Ascending aorta (tissue), 2 donors: ENCODE data around the gene ATF7. TPM values are rescaled to one million over a fixed set of nuclear protein-coding genes. Genes with fewer than 3 reads are reported as not detected.
"Not testable (repeated sequence)": the region's sequence is repeated elsewhere in the genome, so short reads cannot be mapped to it uniquely, and the experiment has no call there.

Experiments used
- DNase-seq, 2 donors: peaks; one replicate each; pipeline ENCODE4 v3.0.0-alpha.2; 2019; ENCODE audit warnings: low spot score in 2 of 2
- H3K27ac ChIP-seq, 2 donors: fragments of 200-600 bp; sonication (generic); one replicate each; pipeline ENCODE4 v1.5.1; 2016 to 2017; ENCODE audit warnings: mild to moderate bottlenecking in 1 of 2
- H3K27me3 ChIP-seq: fragments of 200-600 bp; sonication (generic); one replicate; pipeline ENCODE4 v1.5.1; 2017
- H3K36me3 ChIP-seq, 2 donors: fragments of 200-600 bp; sonication (generic); one replicate each; pipeline ENCODE4 v1.5.1; 2016
- H3K4me1 ChIP-seq, 2 donors: fragments of 200-600 bp; sonication (generic); one replicate each; pipeline ENCODE4 v1.5.1; 2016 to 2017; ENCODE audit warnings: mild to moderate bottlenecking in 1 of 2
- H3K4me3 ChIP-seq, 2 donors: fragments of 200-600 bp; sonication (generic); one replicate each; pipeline ENCODE4 v1.5.1; 2016 to 2017; ENCODE audit warnings: mild to moderate bottlenecking in 1 of 2
- H3K9me3 ChIP-seq, 2 donors: fragments of 200-600 bp; sonication (generic); one replicate each; pipeline ENCODE4 v1.5.1; 2016
- CTCF ChIP-seq, 3 experiments: fragments of 200-600 bp in 2 of 3; fragments of 450-650 bp in 1 of 3; sonication (generic) in 2 of 3; IDR thresholded peaks; one replicate each; pipeline ENCODE4 v1.5.1; 2016 to 2019; ENCODE audit warnings: antibody characterized with exemption in 3 of 3, mild to moderate bottlenecking in 1 of 3, moderate library complexity in 1 of 3
- intact Hi-C: fragments of 100-400 bp; cut with DNase I; formaldehyde crosslinking; loops from one replicate; pipeline ENCODE4 v1.15.1; 2023
- total RNA-seq: library from RNA; depleted of rRNA; stranded (reverse); fragments of >200 nt; gene quantifications from one replicate; pipeline ENCODE4 v1.1.0, GENCODE V29; 2016

Gene ATF7
- total RNA-seq, 1 donor from 2014 or later = 67.6 TPM

- peaks cover 0 to 27% of the 10 kb centered on the region in 2 donors for H3K4me1 ChIP-seq
- no peak for TF ChIP-seq CTCF (IDR thresholded peaks at IDR 0.05)
- H3K36me3 ChIP-seq = peaks cover 11 to 22% of the 10 kb centered on the region in 2 donors
- intact Hi-C loops = no loop called here
- H3K27ac ChIP-seq = peak overlapping the region in 1 of 2 donors; percentile 1
- no peak overlapping the region for H3K4me3 ChIP-seq
- no peaks in the 10 kb centered on the region for H3K9me3 ChIP-seq
- H3K27me3 ChIP-seq = no peaks in the 10 kb centered on the region
- DNase-seq = no peak
These were observed 12.4 kb downstream of the ATF7 start for GRCh38 chr12:53613821-53614220.

- no peak for TF ChIP-seq CTCF (IDR thresholded peaks at IDR 0.05)
- Histone ChIP-seq H3K4me3 (no peak overlapping the region), H3K4me1 (peaks cover 0 to 21% of the 10 kb centered on the region in 2 donors), H3K9me3 (no peaks in the 10 kb centered on the region), H3K27ac (no peak overlapping the region), H3K27me3 (no peaks in the 10 kb centered on the region), H3K36me3 (peaks cover 11 to 22% of the 10 kb centered on the region in 2 donors)
- intact Hi-C loops = no loop called here
- DNase-seq = no peak
These were observed 13.2 kb downstream of the ATF7 start for GRCh38 chr12:53612978-53613377.

GRCh38 chr12:53611304-53611703 lies 14.9 kb downstream of the ATF7 start:
- DNase-seq = no peak
- intact Hi-C loops = no loop called here

GRCh38 chr12:53606688-53607087 lies 19.5 kb downstream of the ATF7 start:
- H3K36me3 ChIP-seq, H3K27ac ChIP-seq, H3K9me3 ChIP-seq, H3K27me3 ChIP-seq, H3K4me3 ChIP-seq, intact Hi-C loops, H3K4me1 ChIP-seq, DNase-seq: not testable (repeated sequence)

More at GRCh38 chr12:53611304-53611703, 14.9 kb downstream of the ATF7 start:
- H3K27me3 ChIP-seq = no peaks in the 10 kb centered on the region
- peaks cover 0 to 7% of the 10 kb centered on the region in 2 donors for H3K4me1 ChIP-seq
- H3K27ac ChIP-seq = no peak overlapping the region
- no peak for TF ChIP-seq CTCF (IDR thresholded peaks at IDR 0.05)
- H3K4me3 ChIP-seq = no peak overlapping the region
- no peaks in the 10 kb centered on the region for H3K9me3 ChIP-seq
- H3K36me3 ChIP-seq = peaks cover 11 to 22% of the 10 kb centered on the region in 2 donors

- Histone ChIP-seq H3K4me3 (no peak overlapping the region), H3K4me1 (peaks cover 3 to 14% of the 10 kb centered on the region in 2 donors), H3K27me3 (no peaks in the 10 kb centered on the region), H3K9me3 (no peaks in the 10 kb centered on the region), H3K36me3 (peaks cover 4 to 6% of the 10 kb centered on the region in 2 donors), H3K27ac (no peak overlapping the region)
- intact Hi-C loops = loop anchor here (5.0 kb wide), 1 partner anchor 52 kb away; no protein-coding TSS in a partner anchor
- no peak for TF ChIP-seq CTCF (IDR thresholded peaks at IDR 0.05)
- no peak for DNase-seq
These were observed 21.6 kb downstream of the ATF7 start for GRCh38 chr12:53604581-53604980.

GRCh38 chr12:53603804-53604203 lies 22.4 kb downstream of the ATF7 start:
- Histone ChIP-seq H3K9me3 (no peaks in the 10 kb centered on the region), H3K36me3 (peaks cover 8% of the 10 kb centered on the region in 2 donors), H3K27me3 (no peaks in the 10 kb centered on the region), H3K4me3 (no peak overlapping the region), H3K27ac (no peak overlapping the region), H3K4me1 (peaks cover 3 to 14% of the 10 kb centered on the region in 2 donors)
- no peak for TF ChIP-seq CTCF (IDR thresholded peaks at IDR 0.05)
- intact Hi-C loops = loop anchor here (5.0 kb wide), 1 partner anchor 52 kb away; no protein-coding TSS in a partner anchor
- no peak for DNase-seq
